ENCODE results near the gene KCTD2.

- TF ChIP-seq TAF1 (IDR thresholded peaks at IDR 0.05; ENCODE audit: borderline replicate concordance, insufficient read depth, low read length) (no peak), POLR2AphosphoS5 (IDR thresholded peaks at IDR 0.05; ENCODE audit: low read depth, low read length) (no peak)
Observed at GRCh38 chr17:75006653-75007052, 40.4 kb upstream of the KCTD2 start.
